ENCODE results near the gene RIC8A. TPM values are rescaled to one million over a fixed set of nuclear protein-coding genes. Genes with fewer than 3 reads are reported as not detected.

The RIC8A gene
- total RNA-seq, 2 donors from 2014 or later, result 54.1 to 67.4 TPM

- DNase-seq (no peak), ATAC-seq (no peak)
- intact Hi-C loops (cut with DNase I), result no loop called here
These were observed 4.2 kb upstream of the RIC8A start for GRCh38 chr11:203056-203944.

- DNase-seq (no peak), ATAC-seq (no peak)
- intact Hi-C loops (cut with DNase I), result no loop called here
These were observed 3.4 kb upstream of the RIC8A start for GRCh38 chr11:203945-204586.

GRCh38 chr11:204587-205109, 2.9 kb upstream of the RIC8A start:
- intact Hi-C loops (cut with DNase I), result loop anchor here in 1 of 2 donors (5.0 kb wide), 1 partner anchor 103 kb away; the partner anchor contains the start of gene IFITM2
- DNase-seq (no peak), ATAC-seq (no peak)

GRCh38 chr11:205221-206001, 2.1 kb upstream of the RIC8A start:
- intact Hi-C loops (cut with DNase I), result loop anchor here in 1 of 2 donors (5.0 kb wide), 1 partner anchor 102 kb away; the partner anchor contains the start of gene IFITM2
- ATAC-seq (no peak), DNase-seq (no peak)

- intact Hi-C loops (cut with DNase I), result loop anchor here in 1 of 2 donors (5.0 kb wide), 1 partner anchor 101 kb away; the partner anchor contains the start of gene IFITM2
- DNase-seq, result no peak
- ATAC-seq, result no peak
These were observed 1.5 kb upstream of the RIC8A start for GRCh38 chr11:206002-206384.

- intact Hi-C loops (cut with DNase I), result loop anchor here in 1 of 2 donors (5.0 kb wide), 1 partner anchor 101 kb away; the partner anchor contains the start of gene IFITM2
- ATAC-seq, result peak in 1 of 2 donors; percentile 29
- peak; percentile 43 for DNase-seq
These were observed 841 bp upstream of the RIC8A start for GRCh38 chr11:206526-207207.

GRCh38 chr11:207863-208180, 314 bp downstream of the RIC8A start:
- intact Hi-C loops (cut with DNase I), result loop anchor here in 1 of 2 donors (2.0 to 5.0 kb wide), 2 partner anchors 29 to 99 kb away; partner anchors contain the start of genes IFITM2, PSMD13 and SIRT3
- ATAC-seq (peak; percentile 6 to 8), DNase-seq (no peak)

- intact Hi-C loops (cut with DNase I), result loop anchor here in 1 of 2 donors (2.0 to 5.0 kb wide), 2 partner anchors 28 to 99 kb away; partner anchors contain the start of genes IFITM2, PSMD13 and SIRT3
- DNase-seq (peak; percentile 87), ATAC-seq (peak; percentile 79 to 81)
These were observed 841 bp downstream of the RIC8A start for GRCh38 chr11:208181-208916.

GRCh38 chr11:208917-209260, 1.4 kb downstream of the RIC8A start:
- DNase-seq, result peak; percentile 61
- ATAC-seq, result peak in 1 of 2 donors; percentile 2
- intact Hi-C loops (cut with DNase I), result loop anchor here in 1 of 2 donors (2.0 to 5.0 kb wide), 2 partner anchors 28 to 98 kb away; partner anchors contain the start of genes IFITM2, PSMD13 and SIRT3

GRCh38 chr11:209275-210121, 2.0 kb downstream of the RIC8A start:
- intact Hi-C loops (cut with DNase I), result loop anchor here in 1 of 2 donors (2.0 to 5.0 kb wide), 2 partner anchors 27 to 98 kb away; partner anchors contain the start of genes IFITM2, PSMD13 and SIRT3
- ATAC-seq, result no peak
- no peak for DNase-seq

GRCh38 chr11:210122-210802, 2.8 kb downstream of the RIC8A start:
- DNase-seq, result no peak
- intact Hi-C loops (cut with DNase I), result no loop called here

GRCh38 chr11:210803-211180, 3.3 kb downstream of the RIC8A start:
- DNase-seq, result no peak
- ATAC-seq, result no peak
- intact Hi-C loops (cut with DNase I), result no loop called here

More at GRCh38 chr11:210122-210802, 2.8 kb downstream of the RIC8A start:
- ATAC-seq, result no peak

GRCh38 chr11:211295-211694, 3.8 kb downstream of the RIC8A start:
- intact Hi-C loops (cut with DNase I), result no loop called here
- ATAC-seq (no peak), DNase-seq (no peak)

- intact Hi-C loops (cut with DNase I), result no loop called here
- no peak for DNase-seq
- ATAC-seq, result no peak
These were observed 4.2 kb downstream of the RIC8A start for GRCh38 chr11:211741-212140.

- DNase-seq (no peak), ATAC-seq (no peak)
- intact Hi-C loops (cut with DNase I), result no loop called here
These were observed 4.9 kb downstream of the RIC8A start for GRCh38 chr11:212150-213100.
